GM19397 (cell line): ENCODE results near the gene TRAPPC3.

ENCODE experiments used
- ATAC-seq: cut with Tn5 transposase; IDR thresholded peaks from one replicate; pipeline ENCODE4 v1.9.1; 2021; ENCODE audit warnings: mild to moderate bottlenecking, moderate library complexity; ENCODE audit not compliant: unreplicated experiment

Gene TRAPPC3

DNA sequence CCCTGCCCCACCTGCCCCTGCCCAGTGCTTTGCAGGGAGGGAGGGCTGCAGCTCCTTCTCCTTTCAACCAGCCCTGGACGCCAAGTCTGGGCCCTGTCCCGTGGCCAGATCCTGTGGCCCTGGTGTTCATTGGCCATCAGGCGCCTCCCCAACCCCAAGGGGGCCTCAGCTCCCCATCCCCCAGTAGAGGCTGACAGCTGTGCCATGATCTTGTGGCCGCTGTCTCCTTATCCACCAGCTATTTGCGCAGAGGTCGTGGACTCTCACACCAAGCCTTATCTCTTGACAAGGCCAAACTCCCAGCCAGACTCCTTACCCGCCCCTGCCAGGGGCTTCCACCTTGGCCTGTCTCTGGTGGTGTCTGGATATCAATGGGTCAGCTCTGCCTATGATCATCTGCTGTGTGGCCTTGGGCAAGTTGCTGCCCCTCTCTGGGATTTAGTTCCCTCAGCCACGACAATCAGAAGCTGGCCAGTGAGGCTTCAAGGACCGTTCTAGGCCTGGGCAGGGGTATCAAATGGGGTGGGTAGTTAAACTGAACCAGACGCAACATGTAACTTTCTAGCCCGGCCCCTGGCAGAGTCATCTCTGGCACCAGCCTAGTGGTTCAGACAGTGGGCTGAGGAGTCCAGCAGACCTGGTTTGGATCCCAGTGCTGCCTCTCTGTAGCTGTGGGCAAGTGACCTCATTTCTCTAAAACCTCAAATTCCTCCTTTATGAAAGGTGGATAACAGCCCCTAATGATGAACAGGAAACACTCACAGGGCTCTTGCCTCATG is 21.0 kb downstream of the TRAPPC3 start:
- no peak for ATAC-seq

DNA sequence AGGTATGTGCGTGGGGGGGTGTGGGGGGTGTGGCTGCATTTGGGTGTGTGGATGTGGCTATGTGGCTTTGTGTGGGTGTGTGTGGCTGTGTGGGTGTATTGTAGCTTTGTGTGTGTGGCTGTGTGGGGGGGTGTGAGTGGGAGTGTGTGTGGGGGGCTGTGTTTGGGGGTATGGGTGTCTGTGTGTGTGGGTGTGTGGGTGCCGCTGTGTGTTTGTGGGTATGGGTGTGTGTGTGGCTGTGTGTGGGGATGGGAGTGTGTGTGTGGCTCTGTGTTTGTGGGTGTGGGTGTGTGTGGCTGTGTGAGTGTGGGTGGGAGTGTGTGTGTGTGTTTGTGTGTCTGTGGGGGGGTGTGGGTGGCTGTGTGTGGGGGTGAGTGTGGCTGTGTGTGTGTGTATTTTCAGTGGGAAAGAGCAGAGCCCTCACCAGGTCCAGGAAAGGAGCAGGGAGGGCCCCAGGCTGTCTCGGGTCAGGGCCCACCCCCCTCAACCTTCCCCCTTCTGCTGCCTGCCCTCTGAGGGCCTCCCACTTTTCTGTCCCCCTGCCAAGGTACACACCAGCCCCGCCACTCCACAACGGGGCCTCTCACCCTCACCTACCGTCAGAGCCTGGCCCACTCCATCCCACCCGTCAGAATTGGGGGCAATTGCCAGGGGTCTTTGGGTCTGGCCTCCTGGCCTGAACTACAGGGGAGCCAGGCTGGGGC is 22.3 kb downstream of the TRAPPC3 start:
- ATAC-seq, result no peak

DNA sequence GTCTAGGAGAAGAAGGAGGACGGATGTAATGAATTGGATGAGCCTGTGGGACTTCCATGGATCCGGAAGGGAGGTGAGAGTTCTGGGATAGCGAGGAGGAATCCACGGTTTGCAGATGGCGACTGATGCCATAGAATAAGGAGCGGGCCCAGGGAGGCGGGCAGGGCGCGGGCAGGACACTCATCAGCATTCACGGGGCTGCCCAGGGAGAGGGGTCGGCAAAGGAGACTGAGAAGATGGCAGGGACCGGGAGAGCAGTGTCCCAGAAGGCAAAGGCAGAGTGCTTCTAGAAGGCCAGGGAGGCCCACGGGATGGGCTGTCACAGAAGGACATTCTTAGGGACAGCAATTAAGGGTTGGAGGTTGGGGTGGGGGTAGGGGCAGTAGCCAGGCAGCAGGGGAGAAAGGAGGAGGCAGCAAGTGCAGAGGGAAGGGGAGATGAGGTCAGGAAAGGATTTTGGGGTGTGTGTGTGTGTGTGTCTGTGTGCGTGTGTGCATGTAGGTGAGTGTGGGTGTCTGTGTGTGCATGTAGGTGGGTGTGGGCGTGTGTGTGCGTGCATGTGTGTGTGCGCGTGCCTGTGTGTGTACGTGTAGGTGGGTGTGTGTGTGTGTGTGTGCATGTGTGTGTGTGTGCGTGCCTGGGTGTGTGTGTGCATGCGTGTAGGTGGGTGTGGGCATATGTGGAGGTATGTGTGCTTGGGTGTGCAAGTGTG is 23.1 kb downstream of the TRAPPC3 start:
- ATAC-seq, result no peak

DNA sequence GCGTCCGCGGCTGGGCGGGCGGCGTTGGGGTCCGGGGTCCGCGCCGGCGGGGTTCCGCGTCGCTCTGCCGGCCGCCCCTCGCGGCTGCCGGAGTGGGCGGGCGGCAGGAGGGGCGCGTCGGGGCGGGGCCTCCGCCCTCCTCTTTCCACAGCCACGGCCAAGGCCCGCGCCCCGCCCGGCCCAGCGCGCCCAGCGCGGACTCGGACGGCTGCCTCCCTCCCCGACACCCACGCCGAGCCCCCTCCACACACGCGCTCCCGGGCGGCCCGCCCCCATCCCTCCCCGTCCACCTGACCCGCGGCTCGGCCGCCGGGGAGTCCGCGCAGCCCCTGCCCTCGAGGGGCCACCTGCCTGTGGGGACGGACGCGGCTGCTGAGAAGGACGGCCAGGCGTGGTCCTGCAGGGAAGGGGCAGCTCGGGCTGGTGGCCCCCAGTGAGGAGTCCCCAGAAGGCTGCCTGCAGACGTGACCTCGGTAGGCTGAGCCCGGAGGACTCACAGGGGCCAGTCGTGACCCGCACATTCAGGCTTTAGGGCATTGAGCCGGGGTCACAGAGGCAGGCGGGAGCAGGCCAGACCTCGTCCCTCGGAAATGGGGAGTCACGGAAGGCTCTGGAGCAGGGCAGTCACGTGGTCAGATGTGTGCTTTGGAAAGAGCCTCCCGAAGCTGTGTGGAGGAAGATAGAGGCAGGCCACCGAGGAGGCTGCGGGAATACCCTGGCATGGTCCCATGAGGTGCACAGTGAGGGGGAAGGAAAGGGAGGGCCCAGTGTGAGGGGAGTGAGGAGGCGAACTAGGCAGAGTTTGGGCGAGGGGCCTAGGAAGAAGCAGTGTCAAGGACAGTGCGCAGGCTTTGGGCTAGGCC is 23.9 kb downstream of the TRAPPC3 start, which contains the start of gene COL8A2:
Gene COL8A2 (minus strand): TSS at position 94 of the 863 bp plus-strand sequence. CDS start 24,980 bp downstream, outside the sequence.
- ATAC-seq, result no peak

- no peak for ATAC-seq
Measured at GRCh38 chr1:36124404-36125128, 24.7 kb downstream of the TRAPPC3 start.

GRCh38 chr1:36123356-36123755 is 25.9 kb downstream of the TRAPPC3 start:
- ATAC-seq, result no peak

DNA sequence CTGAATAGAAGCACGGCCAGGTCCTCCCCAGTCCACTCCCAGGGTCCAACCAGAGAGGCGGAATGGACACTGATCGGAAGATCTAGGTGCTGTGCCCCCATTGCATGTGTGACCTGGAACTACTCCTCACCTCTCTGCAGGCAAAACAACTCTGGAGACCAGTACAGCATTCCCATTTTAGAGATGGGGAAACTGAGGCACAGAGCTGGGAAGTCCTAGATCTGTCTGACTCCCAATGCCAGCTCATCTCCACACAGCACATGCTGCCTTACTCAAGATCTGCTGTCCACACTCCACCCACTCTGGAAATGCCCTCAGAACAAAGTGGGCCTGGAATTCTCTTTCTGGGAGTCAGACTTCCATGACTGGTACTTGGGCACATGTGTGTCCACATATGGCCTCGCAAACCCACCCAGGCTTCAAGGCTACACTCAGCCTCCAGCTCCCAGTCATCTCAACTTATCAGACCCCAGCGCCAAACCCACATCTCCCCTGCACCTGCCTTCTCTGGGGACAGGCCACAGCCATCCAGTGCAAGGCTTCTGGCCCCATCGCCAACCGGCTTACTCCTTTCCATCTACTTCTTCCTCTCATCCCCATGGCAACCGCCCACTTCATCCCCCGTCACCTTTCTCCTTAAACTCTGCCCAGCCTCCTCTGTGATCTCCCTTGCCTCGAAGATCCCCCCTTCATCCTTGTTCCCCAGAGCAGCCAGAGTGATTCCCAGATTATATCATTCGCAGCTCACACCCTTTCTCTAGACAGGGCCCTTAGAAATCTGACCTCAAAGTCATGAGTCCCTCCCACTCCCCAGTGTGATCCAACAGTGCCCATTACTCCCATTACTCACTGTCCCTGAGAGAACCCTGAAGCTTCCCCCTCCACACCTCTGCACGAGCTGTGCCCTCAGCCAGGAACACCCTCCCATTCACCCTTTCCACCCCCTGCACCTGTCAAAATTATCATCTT is 26.9 kb downstream of the TRAPPC3 start:
- ATAC-seq, result no peak

- no peak for ATAC-seq
Measured at GRCh38 chr1:36119456-36119855, 29.8 kb downstream of the TRAPPC3 start.

DNA sequence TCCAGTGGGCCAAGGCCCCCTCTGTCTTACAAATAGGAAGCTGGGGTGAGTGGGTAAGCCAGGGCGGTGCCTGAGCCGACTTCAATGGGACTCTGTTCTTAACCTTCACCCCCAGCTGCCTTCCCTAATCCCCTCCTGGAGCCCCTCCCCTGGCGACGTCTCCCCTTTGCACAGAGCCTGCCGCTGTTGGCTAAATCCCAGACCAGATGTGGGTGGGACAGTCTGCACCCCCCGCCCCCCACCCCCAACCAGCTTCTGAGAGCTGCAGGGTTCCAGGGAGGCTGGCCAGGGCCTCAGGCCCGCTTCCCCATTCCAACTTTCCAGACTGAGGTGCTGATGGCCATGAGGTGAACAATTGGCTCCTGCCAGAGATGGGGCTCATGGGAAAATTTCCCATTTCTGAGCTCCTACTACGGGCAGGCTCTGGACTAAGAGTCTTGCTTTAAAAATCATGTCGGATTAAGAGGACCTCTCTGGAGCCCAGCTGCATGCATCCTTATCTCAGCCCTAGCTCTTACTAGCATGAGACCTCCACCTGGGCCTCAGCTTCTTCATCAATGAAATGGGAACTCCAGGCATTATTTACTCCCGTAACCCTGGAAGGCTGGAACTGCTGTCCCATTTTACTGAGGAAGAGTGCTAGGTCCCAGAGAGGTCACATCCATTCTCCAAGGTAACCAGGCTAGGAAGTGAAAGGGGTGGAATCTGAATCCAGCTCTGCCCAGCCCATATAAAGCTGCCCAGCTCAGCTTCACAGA is 30.7 kb downstream of the TRAPPC3 start:
- no peak for ATAC-seq

DNA sequence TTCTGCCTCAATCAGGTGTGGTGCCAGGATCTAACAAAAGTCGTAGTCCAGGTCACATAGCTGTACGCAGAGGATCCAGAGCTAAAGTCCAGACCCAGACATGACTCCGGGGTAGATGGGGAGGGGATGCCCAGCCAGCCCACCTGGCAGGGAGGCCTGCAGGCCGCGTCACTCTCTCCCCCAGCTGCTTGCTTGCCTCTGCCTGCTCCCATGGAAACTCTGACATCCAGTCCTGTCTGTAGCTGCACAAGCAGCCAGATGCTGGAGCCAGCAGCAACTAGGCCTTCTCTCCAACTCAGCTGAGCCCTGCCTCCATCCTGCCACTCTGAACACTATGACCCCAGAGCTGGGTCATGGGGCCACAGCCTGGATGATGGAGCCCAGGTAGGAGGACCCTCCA is 32.4 kb downstream of the TRAPPC3 start:
- no peak for ATAC-seq

GRCh38 chr1:36115931-36116330 is 33.4 kb downstream of the TRAPPC3 start:
- no peak for ATAC-seq

DNA sequence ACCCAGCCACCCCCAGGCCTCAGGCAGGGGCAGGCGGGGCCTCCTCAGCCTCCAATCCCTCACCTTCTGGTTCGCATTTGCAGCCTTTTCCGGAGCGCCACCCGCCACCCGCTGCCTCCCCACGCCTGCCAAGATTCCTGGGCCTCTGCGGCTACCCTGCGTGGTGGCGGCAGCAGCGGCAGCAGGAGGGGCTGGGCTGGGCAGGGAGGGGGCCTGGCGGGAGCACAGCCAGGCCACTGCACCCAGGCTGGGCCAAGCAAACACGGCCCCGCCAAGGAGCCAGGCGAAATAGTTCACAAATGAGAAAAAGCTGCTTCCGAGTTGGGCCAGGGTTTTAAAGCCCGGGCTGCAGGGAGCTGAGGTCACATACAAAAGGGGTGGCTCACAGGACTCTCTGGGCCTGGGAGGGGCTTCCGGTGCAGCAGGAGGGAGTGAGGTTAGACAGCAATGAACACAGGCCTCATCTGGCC is 34.1 kb downstream of the TRAPPC3 start:
- ATAC-seq, result no peak

GRCh38 chr1:36114371-36114770 is 34.9 kb downstream of the TRAPPC3 start:
- ATAC-seq, result no peak

- no peak for ATAC-seq
Measured at GRCh38 chr1:36112823-36113222, 36.5 kb downstream of the TRAPPC3 start.

GRCh38 chr1:36111151-36111550 is 38.1 kb downstream of the TRAPPC3 start:
- ATAC-seq, result no peak

DNA sequence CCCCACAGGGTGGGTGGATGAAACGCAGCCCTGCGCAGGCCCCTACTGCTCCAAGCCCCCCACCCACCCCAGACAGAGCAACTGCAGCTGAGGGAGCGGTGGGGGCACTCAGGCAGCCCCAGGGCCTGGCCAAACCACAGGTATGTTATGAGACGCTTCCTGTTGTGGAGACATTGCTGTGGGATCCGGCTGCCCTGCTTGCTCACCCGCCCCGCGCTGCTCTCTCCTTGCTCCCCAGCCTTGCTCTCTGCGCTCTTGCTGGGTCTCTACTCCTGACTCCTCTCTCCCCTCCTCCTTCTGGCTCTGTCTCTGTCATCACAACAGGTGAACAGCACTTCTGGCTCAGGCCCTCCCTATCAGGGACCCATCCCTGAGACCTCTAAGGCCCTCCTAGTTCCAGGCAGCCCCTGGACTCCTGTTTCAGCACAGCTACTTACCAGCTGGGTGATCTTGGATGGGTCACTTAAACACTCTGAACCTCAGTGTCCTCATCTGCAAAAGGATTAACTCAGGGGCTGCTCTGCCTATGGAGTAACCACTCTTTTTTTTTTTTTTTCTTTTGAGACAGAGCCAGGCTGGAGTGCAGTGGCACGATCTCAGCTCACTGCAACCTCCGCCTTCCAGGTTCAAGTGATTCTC is 40.1 kb downstream of the TRAPPC3 start:
- no peak for ATAC-seq

DNA sequence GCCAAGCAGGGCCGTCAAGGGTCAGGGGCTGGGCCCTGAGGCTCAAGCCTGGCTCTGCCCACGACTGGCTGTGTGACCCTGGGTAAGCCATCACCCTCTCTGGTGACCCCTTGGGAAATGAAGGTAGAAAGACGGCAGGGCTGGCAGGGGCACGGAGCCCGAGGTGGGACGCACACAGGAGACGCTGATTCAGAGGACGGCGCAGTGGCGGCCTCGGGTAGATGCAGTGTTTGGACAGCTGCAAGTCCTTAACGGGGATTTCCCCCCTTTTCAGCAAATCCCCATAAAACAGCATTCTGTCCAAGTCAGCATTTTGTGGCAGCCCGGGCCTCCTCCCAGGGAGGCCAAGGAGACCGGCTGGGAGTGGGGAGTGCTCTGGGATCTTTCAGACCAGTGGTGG is 41.0 kb downstream of the TRAPPC3 start:
- ATAC-seq, result no peak

- no peak for ATAC-seq
Measured at GRCh38 chr1:36107394-36107793, 41.9 kb downstream of the TRAPPC3 start.
